Tibial nerve (tissue), 4 donors: ENCODE measurements around the gene LIPH. TPM values are rescaled to one million over a fixed set of nuclear protein-coding genes. Genes with fewer than 3 reads are reported as not detected.

Experiments used
- DNase-seq, 2 donors: peaks; one replicate each; pipeline ENCODE4 v3.0.0-alpha.2; 2019; ENCODE audit warnings: low spot score in 2 of 2
- H3K27ac ChIP-seq, 4 donors: fragments of 200-600 bp; sonication (generic) in 3 of 4; one replicate each; pipeline ENCODE4 v1.5.1; 2017 to 2019; ENCODE audit warnings: mild to moderate bottlenecking in 1 of 4
- H3K27me3 ChIP-seq, 2 donors: fragments of 200-600 bp; sonication (generic) in 1 of 2; one replicate each; pipeline versions ENCODE4 v1.5.1 to v1.6.0; 2017 to 2019
- H3K36me3 ChIP-seq, 3 donors: fragments of 200-600 bp; sonication (generic); one replicate each; pipeline ENCODE4 v1.5.1; 2018 to 2019
- H3K4me1 ChIP-seq, 4 donors: fragments of 200-600 bp; sonication (generic) in 3 of 4; one replicate each; pipeline ENCODE4 v1.5.1; 2017 to 2019
- H3K4me3 ChIP-seq, 4 donors: fragments of 200-600 bp; sonication (generic) in 3 of 4; one replicate each; pipeline ENCODE4 v1.5.1; 2017 to 2019; ENCODE audit warnings: mild to moderate bottlenecking in 1 of 4, moderate library complexity in 1 of 4
- H3K9me3 ChIP-seq, 4 donors: fragments of 200-600 bp; sonication (generic) in 3 of 4; one replicate each; pipeline ENCODE4 v1.5.1; 2017 to 2019
- CTCF ChIP-seq, 5 experiments: fragments of 200-600 bp in 3 of 5; fragments of 450-650 bp in 2 of 5; sonication (generic) in 3 of 5; IDR thresholded peaks; one replicate each; pipeline ENCODE4 v1.5.1; 2016 to 2019; ENCODE audit warnings: antibody characterized with exemption in 5 of 5, mild to moderate bottlenecking in 3 of 5, moderate library complexity in 2 of 5
- EP300 ChIP-seq, 2 donors: sonication (generic); formaldehyde crosslinking; IDR thresholded peaks; one replicate each; pipeline ENCODE4 v1.6.1; 2017; ENCODE audit warnings: antibody characterized with exemption in 2 of 2, mild to moderate bottlenecking in 1 of 2
- POLR2A ChIP-seq, 2 donors: fragments of 450-650 bp; IDR thresholded peaks; one replicate each; pipeline ENCODE4 v1.6.1; 2017; ENCODE audit warnings: antibody characterized with exemption in 2 of 2, mild to moderate bottlenecking in 2 of 2, moderate library complexity in 2 of 2
- WGBS, 2 donors: methylation state at CpG; one replicate each; pipeline ENCODE4 v1.1.5; 2018; 5-methylcytosine and 5-hydroxymethylcytosine counted together
- total RNA-seq, 4 donors: library from RNA; depleted of rRNA; stranded (reverse); fragments of >200 nt; gene quantifications; one replicate each; pipeline ENCODE4 v1.1.0, GENCODE V29; 2016

The LIPH gene
- total RNA-seq, 4 donors from 2014 or later: 0.20 to 0.30 (median 0.21) TPM; not detected in 1

GRCh38 chr3:185460309-185460708 lies 92.1 kb downstream of the LIPH start:
- Histone ChIP-seq H3K4me3 (no peak overlapping the region), H3K36me3 (peaks cover 0 to 33% (median 0%) of the 10 kb centered on the region in 3 donors), H3K27me3 (no peaks in the 10 kb centered on the region), H3K9me3 (no peaks in the 10 kb centered on the region), H3K27ac (no peak overlapping the region), H3K4me1 (no peaks in the 10 kb centered on the region)
- WGBS, 2 donors: 79 to 87% methylated on average over 5 of the region's 5 CpGs
- TF ChIP-seq CTCF (IDR thresholded peaks at IDR 0.05) (no peak), POLR2A (IDR thresholded peaks at IDR 0.05) (no peak), EP300 (IDR thresholded peaks at IDR 0.05) (no peak)
- no peak for DNase-seq

GRCh38 chr3:185457376-185457775 lies 95.0 kb downstream of the LIPH start:
- Histone ChIP-seq H3K27me3 (no peaks in the 10 kb centered on the region), H3K9me3 (no peaks in the 10 kb centered on the region), H3K27ac (no peak overlapping the region), H3K4me1 (no peaks in the 10 kb centered on the region), H3K36me3 (peaks cover 0 to 15% (median 0%) of the 10 kb centered on the region in 3 donors), H3K4me3 (no peak overlapping the region)
- DNase-seq: no peak
- WGBS, 2 donors: 82 to 84% methylated on average over 2 of the region's 2 CpGs
- TF ChIP-seq EP300 (IDR thresholded peaks at IDR 0.05) (no peak), POLR2A (IDR thresholded peaks at IDR 0.05) (no peak), CTCF (IDR thresholded peaks at IDR 0.05) (no peak)

Other genes starting within 250 kb of the LIPH start
- gene MAP3K13, start 189.5 kb downstream of the LIPH start, total RNA-seq: 10 to 100 TPM in 3 of 4 donors, 1 to 10 TPM in 1; 8.4 to 18.0 (median 13.6) TPM
- 10 to 100 TPM; 11.4 to 19.8 (median 14.9) TPM for gene TMEM41A, start 53.6 kb downstream of the LIPH start, total RNA-seq
- 10 to 100 TPM; 27.5 to 84.9 (median 28.9) TPM for gene SENP2, start 33.7 kb upstream of the LIPH start, total RNA-seq